Stimulated activated CD8-positive, alpha-beta memory T cell treated with anti-CD3 and anti-CD28 coated beads, Interleukin-7, amount 100 ng/mL, for 24 hours (primary cell): ENCODE data around the gene TPO.
"Not testable (repeated sequence)": the region's sequence is repeated elsewhere in the genome, so short reads cannot be mapped to it uniquely, and the experiment has no call there.

ENCODE experiments used
- DNase-seq: peaks from one replicate; pipeline ENCODE4 v3.0.0-alpha.2; 2020; ENCODE audit warnings: low read depth

TPO gene

GRCh38 chr2:1405967-1406366, 7.3 kb upstream of the TPO start:
- no peak for DNase-seq

- DNase-seq = no peak
Observed at GRCh38 chr2:1406434-1406833, 6.8 kb upstream of the TPO start.

- no peak for DNase-seq
Observed at GRCh38 chr2:1407950-1408675, 5.2 kb upstream of the TPO start.

- no peak for DNase-seq
Observed at GRCh38 chr2:1414121-1414520, 858 bp downstream of the TPO start.

GRCh38 chr2:1414901-1415300, 1.6 kb downstream of the TPO start:
- not testable (repeated sequence) for DNase-seq

- no peak for DNase-seq
Observed at GRCh38 chr2:1415501-1415900, 2.2 kb downstream of the TPO start.

- DNase-seq = no peak
Observed at GRCh38 chr2:1418566-1418965, 5.3 kb downstream of the TPO start.

GRCh38 chr2:1420746-1421480, 7.7 kb downstream of the TPO start:
- DNase-seq = no peak

GRCh38 chr2:1421731-1422130, 8.5 kb downstream of the TPO start:
- DNase-seq = no peak

GRCh38 chr2:1422131-1422530, 8.9 kb downstream of the TPO start:
- DNase-seq = no peak

- DNase-seq = no peak
Observed at GRCh38 chr2:1422716-1423285, 9.5 kb downstream of the TPO start.

GRCh38 chr2:1427086-1427485, 13.8 kb downstream of the TPO start:
- no peak for DNase-seq

- DNase-seq = no peak
Observed at GRCh38 chr2:1429895-1430294, 16.6 kb downstream of the TPO start.

GRCh38 chr2:1430491-1430890, 17.2 kb downstream of the TPO start:
- DNase-seq = no peak

- DNase-seq = no peak
Observed at GRCh38 chr2:1431886-1432400, 18.7 kb downstream of the TPO start.

GRCh38 chr2:1432726-1433125, 19.5 kb downstream of the TPO start:
- no peak for DNase-seq

- no peak for DNase-seq
Observed at GRCh38 chr2:1436369-1436768, 23.1 kb downstream of the TPO start.

- DNase-seq = no peak
Observed at GRCh38 chr2:1437101-1437500, 23.8 kb downstream of the TPO start.

GRCh38 chr2:1437537-1437936, 24.3 kb downstream of the TPO start:
- DNase-seq = no peak

- DNase-seq = no peak
Observed at GRCh38 chr2:1438972-1439371, 25.7 kb downstream of the TPO start.

GRCh38 chr2:1440581-1440980, 27.3 kb downstream of the TPO start:
- no peak for DNase-seq

GRCh38 chr2:1446301-1446700, 33.0 kb downstream of the TPO start:
- no peak for DNase-seq

- DNase-seq = no peak
Observed at GRCh38 chr2:1448009-1448408, 34.7 kb downstream of the TPO start.
